AG09309 (cell line): Measurements from ENCODE around the gene MYO1D.

Source experiments
- DNase-seq: peaks from one replicate; pipeline ENCODE4 v3.0.0-alpha.2; 2010; ENCODE audit warnings: low read depth
- H3K4me3 ChIP-seq: 2 replicates; pipeline ENCODE4 v1.5.1; 2011; ENCODE audit warnings: mild to moderate bottlenecking, low read depth, low read length, moderate library complexity; ENCODE audit not compliant: control insufficient read depth
- TF ChIP-seq, protein P1 (sequence below): IDR thresholded peaks from 2 replicates; pipeline ENCODE4 v1.5.1; 2011; ENCODE audit warnings: mild to moderate bottlenecking, low read depth, low read length, inconsistent platforms; ENCODE audit not compliant: insufficient read depth, control insufficient read depth; ENCODE audit errors: missing control alignments

MYO1D gene

DNA sequence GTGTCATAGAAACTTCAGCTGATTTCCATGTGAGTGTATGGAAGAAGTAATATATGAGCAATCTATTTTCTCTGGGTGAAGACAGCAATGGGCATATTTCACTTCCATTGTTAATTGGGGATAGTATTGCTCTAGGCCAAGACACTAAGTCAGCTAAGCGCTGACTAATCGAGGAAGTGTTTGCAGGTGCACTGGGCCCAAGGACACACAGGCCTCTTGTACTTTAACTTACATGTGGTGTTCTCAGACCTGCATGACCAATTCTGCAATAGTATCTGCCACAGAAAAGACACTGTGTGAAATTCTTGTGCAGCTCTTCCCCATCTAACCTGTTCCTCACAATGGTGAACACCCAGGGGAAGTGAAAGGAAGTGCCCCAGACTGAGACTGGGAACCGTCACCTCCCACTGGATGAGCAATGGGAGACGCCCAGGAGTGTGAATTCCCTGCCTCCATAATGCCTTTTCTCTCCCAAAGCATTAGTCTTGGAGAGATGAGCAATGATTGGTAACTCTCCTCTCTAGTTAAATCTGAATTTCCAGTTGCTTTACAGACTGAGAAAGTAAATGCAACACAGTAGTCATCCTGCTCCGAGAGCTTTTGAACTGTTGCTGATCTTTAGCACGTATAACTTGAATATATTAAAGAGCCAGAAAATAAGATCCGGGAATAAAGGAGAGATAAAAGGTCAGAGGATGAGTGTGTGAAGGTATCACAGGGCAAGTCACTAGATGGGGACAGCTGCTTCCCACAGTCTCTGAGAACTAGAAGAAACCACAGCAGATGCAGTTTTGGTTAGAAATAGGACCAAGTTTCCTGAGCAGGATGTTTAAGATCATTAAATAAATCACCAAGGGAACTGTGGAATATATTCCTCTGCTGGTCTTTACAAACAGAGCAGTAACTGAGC lies 307.5 kb downstream of the MYO1D start:
- no peak for DNase-seq
- TF ChIP-seq, protein P1, sequence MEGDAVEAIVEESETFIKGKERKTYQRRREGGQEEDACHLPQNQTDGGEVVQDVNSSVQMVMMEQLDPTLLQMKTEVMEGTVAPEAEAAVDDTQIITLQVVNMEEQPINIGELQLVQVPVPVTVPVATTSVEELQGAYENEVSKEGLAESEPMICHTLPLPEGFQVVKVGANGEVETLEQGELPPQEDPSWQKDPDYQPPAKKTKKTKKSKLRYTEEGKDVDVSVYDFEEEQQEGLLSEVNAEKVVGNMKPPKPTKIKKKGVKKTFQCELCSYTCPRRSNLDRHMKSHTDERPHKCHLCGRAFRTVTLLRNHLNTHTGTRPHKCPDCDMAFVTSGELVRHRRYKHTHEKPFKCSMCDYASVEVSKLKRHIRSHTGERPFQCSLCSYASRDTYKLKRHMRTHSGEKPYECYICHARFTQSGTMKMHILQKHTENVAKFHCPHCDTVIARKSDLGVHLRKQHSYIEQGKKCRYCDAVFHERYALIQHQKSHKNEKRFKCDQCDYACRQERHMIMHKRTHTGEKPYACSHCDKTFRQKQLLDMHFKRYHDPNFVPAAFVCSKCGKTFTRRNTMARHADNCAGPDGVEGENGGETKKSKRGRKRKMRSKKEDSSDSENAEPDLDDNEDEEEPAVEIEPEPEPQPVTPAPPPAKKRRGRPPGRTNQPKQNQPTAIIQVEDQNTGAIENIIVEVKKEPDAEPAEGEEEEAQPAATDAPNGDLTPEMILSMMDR: no peak
- no peak overlapping the region for H3K4me3 ChIP-seq

DNA sequence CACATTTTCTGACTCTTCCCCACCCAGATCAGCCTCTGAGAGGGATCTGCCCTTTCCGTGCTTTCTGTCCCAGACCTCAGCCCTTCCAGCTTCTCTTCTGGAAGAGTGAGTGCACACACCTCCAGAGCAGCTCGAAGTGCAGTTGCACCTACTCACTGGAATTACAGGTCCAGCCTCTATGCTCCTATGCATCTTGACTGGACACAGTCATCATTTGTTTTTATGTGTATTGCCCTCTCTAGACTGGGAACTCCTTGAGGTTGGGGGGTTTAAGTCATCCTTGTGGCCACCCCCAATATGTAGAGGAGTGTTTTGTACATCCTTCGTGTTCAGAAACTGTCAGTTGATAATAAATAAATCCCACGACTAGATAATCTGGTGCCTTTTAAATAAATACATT lies 308.2 kb downstream of the MYO1D start:
- no peak overlapping the region for H3K4me3 ChIP-seq
- TF ChIP-seq, protein P1: no peak
- no peak for DNase-seq

DNA sequence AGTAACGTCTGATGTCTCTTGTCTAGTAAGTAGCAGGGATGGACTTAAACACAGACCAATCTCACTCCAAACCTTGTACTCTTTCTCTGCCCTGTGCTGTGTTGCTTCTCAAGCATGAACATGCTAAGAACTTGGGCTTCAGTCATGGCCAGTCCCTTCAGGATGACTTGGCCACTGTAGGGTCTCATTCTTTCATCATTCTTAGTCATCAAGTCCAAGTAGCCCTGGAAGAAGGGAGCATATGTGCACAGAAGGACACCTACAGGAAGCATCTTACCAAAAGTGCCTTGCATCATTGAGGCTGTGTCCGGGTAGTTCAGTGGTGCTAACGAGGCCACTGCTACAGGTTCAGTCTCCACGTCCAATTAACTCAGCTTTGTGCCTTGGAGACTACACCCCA lies 309.4 kb downstream of the MYO1D start:
- H3K4me3 ChIP-seq: no peak overlapping the region
- DNase-seq: no peak
- TF ChIP-seq, protein P1: no peak

DNA sequence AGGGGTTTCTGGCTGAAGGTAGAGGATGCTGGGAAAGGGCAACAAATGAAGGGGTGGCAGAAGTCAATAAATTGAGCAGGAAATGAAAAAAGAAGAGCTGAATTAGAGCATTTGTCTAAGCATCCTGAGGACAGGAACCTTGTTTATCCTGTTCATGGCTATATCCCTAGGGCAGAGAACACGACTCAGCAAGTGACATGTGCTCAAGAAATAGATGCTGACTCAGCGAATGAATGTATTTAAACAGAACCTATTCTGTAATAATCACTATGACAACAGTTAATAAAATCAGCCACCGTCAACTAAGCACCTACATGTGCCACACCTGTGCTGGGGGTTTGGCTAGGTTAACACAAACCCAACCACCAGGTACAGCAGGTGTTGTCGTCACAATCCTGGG lies 309.8 kb downstream of the MYO1D start:
- TF ChIP-seq, protein P1: no peak

DNA sequence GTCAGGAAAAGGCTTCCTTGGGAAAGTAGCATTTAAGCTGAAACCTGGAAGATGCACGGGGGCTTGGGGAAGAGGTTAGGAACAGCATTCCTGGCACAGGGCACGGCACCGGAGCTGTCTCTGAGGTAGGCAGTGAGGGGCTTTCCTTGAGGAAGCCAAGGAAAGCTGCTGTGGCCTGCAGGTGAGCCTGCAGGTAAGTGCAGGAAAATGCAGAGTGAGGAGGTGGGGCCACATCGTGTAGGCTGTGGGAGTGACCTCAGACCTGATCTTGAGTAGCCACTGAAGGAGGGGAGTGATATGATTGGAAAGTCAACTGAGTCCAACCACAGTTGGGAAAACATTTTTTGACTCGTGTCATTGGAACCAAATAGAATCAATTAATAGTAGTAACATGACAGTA lies 310.6 kb downstream of the MYO1D start:
- TF ChIP-seq, protein P1: no peak
- no peak for DNase-seq
- H3K4me3 ChIP-seq: no peak overlapping the region

More for the DNA sequence above, 309.8 kb downstream of the MYO1D start:
- no peak for DNase-seq
- H3K4me3 ChIP-seq: no peak overlapping the region

DNA sequence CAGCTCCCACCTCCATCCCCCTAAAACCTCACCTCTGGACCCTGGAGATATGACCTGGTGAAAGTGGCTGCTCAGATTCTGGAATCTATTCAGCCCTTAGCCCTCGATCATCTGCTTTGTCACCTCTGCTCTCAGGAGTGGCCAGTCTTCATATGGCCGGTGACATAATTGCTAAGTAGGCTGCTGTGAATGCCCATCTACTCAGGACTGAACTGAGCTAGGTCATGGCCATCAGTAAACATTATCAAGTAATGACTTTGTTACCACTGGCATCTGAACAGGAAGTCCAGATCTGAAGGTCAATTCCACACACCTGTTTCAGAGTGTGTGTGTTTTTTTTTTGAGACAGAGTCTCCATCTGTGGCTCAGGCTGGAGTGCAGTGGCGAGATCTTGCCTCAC lies 311.5 kb downstream of the MYO1D start:
- TF ChIP-seq, protein P1: no peak
- DNase-seq: no peak
- H3K4me3 ChIP-seq: no peak overlapping the region
